Measurements from ENCODE around the gene SH3RF3.

- TF ChIP-seq CTCF (IDR thresholded peaks at IDR 0.05 in 2 of 3, conservative IDR thresholded peaks at IDR 0.05 in 1 of 3; ENCODE audit: borderline replicate concordance in 1 of 3, insufficient read depth in 1 of 3, low read depth in 2 of 3, low read length in 2 of 3) (no peak), CEBPB (IDR thresholded peaks at IDR 0.05; ENCODE audit: low read depth) (no peak), POLR2A (IDR thresholded peaks at IDR 0.05; ENCODE audit: borderline replicate concordance, extremely low read depth, insufficient read depth, insufficient read length) (no peak), RAD21 (IDR thresholded peaks at IDR 0.05; ENCODE audit: low read depth) (no peak), EZH2 (IDR thresholded peaks at IDR 0.05) (no peak), ZNF274 (IDR thresholded peaks at IDR 0.05; ENCODE audit: low read depth, low read length) (no peak), POLR2AphosphoS5 (IDR thresholded peaks at IDR 0.05; ENCODE audit: low read depth, low read length) (no peak), YY1 (IDR thresholded peaks at IDR 0.05; ENCODE audit: extremely low read depth, insufficient replicate concordance, low read depth, low read length) (no peak), EZH2phosphoT487 (IDR thresholded peaks at IDR 0.05; ENCODE audit: borderline replicate concordance) (no peak), SIN3A (IDR thresholded peaks at IDR 0.05; ENCODE audit: low read depth) (no peak), ZBTB33 (IDR thresholded peaks at IDR 0.05; ENCODE audit: extremely low read depth, insufficient replicate concordance, low read length) (no peak), SP1 (IDR thresholded peaks at IDR 0.05; ENCODE audit: low read depth) (no peak), JUND (IDR thresholded peaks at IDR 0.05) (no peak)
- TF ChIP-seq, protein P1, sequence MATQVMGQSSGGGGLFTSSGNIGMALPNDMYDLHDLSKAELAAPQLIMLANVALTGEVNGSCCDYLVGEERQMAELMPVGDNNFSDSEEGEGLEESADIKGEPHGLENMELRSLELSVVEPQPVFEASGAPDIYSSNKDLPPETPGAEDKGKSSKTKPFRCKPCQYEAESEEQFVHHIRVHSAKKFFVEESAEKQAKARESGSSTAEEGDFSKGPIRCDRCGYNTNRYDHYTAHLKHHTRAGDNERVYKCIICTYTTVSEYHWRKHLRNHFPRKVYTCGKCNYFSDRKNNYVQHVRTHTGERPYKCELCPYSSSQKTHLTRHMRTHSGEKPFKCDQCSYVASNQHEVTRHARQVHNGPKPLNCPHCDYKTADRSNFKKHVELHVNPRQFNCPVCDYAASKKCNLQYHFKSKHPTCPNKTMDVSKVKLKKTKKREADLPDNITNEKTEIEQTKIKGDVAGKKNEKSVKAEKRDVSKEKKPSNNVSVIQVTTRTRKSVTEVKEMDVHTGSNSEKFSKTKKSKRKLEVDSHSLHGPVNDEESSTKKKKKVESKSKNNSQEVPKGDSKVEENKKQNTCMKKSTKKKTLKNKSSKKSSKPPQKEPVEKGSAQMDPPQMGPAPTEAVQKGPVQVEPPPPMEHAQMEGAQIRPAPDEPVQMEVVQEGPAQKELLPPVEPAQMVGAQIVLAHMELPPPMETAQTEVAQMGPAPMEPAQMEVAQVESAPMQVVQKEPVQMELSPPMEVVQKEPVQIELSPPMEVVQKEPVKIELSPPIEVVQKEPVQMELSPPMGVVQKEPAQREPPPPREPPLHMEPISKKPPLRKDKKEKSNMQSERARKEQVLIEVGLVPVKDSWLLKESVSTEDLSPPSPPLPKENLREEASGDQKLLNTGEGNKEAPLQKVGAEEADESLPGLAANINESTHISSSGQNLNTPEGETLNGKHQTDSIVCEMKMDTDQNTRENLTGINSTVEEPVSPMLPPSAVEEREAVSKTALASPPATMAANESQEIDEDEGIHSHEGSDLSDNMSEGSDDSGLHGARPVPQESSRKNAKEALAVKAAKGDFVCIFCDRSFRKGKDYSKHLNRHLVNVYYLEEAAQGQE (IDR thresholded peaks at IDR 0.05; ENCODE audit: low read depth) = no peak
Observed at GRCh38 chr2:109451671-109452070, 322.7 kb downstream of the SH3RF3 start.

All from HCT116 (cell line).